NCI-H1694 treated with DMSO at 0.1 percent for 48 hours (cell line): ENCODE results near the gene TEAD2.
"Not testable (repeated sequence)": the region's sequence is repeated elsewhere in the genome, so short reads cannot be mapped to it uniquely, and the experiment has no call there.

Experiments used
- DNase-seq: peaks from one replicate; lab custom pipeline; 2025; lab: John Stamatoyannopoulos, UW

Gene TEAD2

DNA sequence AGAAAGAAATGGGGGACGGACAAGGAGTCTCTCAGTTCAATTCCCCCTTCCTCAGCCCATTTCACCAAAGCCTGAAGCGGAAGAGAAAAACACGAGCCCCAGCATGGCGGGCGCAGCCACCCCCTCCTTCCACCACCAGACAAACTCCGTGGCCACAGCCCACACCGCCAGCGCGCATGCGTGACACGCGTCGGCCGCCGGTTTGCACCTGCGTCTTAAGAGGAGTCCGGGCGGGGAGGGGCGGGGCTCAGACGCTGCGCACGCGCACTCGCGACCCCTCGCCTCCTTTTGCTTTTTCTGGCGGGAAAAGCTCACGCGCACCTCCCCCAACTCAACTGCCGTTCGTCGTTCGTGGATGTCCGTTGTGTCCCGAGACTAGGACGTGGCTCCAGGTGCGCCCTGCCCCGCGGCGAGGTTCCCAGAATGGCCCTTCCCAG is 25.7 kb upstream of the TEAD2 start, which contains the start of gene KASH5:
KASH5 (plus strand) TSS at position 314 of the 437 bp plus-strand sequence. CDS start 2,635 bp downstream, outside the sequence.
- DNase-seq = no peak

DNA sequence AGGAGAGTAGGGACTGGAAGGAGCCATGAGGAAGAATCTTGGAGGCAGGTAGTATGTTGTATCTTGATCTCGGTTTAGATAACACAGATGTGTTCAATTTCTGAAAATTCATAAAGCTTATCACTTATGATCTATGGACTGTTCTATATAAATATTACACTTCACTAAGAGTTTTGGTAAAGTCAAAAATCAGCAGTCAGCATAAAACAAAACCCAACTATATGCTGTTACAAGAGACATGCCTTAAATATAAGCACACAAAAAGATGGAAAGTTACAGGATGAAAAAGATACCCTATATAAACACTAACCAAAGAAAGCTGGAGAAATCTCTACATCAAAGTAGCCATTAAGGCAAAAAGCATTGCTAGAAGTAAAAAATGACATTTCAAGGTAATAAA is 21.4 kb upstream of the TEAD2 start:
- DNase-seq = no peak

- DNase-seq = no peak
These were observed 20.4 kb upstream of the TEAD2 start for GRCh38 chr19:49382639-49383038.

GRCh38 chr19:49380391-49380790 is 18.2 kb upstream of the TEAD2 start:
- DNase-seq = no peak

DNA sequence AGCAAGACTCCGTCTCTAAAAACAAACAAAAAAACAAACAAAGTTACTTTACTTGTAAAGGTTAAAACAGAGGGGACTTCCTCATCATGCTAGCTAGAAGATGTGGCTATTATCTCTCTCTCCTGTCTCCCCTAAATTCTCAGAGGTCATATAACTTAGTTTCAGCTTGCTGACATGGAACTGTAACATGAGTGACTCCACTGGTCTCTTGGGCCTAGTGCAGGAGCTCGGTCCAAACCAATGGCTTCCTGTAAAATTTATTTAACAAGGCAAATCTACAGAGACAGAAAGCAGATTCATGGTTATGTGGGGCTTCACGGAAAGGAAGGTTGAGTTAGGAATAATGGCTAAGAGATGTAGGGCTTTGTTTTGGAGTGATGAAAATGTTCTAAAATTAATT is 16.3 kb upstream of the TEAD2 start:
- DNase-seq = no peak

GRCh38 chr19:49374665-49375434 is 12.6 kb upstream of the TEAD2 start:
- no peak for DNase-seq

- DNase-seq = not testable (repeated sequence)
These were observed 11.0 kb upstream of the TEAD2 start for GRCh38 chr19:49373174-49373573.

DNA sequence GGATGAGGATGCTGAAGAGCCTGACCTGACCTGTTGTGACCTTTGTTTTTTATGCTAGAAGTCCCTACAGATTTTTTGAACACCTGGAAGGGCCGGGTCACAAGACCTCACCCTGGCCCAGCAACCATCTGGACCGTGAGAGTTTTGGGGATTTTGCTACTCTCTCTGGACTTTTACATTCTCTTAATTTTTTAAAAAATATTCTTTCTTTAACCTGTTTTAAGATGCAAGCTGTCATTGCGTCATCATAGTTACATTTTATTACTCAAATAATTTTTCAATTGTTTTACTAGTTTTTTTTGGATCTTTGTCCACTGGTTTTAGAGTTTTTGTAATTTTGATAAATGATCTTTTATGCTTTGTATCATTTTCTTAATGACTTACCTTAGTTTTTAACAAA is 9.0 kb upstream of the TEAD2 start:
- no peak for DNase-seq

GRCh38 chr19:49368711-49369358 is 6.6 kb upstream of the TEAD2 start:
- DNase-seq = no peak

GRCh38 chr19:49366110-49366509 is 3.9 kb upstream of the TEAD2 start:
- DNase-seq = no peak

DNA sequence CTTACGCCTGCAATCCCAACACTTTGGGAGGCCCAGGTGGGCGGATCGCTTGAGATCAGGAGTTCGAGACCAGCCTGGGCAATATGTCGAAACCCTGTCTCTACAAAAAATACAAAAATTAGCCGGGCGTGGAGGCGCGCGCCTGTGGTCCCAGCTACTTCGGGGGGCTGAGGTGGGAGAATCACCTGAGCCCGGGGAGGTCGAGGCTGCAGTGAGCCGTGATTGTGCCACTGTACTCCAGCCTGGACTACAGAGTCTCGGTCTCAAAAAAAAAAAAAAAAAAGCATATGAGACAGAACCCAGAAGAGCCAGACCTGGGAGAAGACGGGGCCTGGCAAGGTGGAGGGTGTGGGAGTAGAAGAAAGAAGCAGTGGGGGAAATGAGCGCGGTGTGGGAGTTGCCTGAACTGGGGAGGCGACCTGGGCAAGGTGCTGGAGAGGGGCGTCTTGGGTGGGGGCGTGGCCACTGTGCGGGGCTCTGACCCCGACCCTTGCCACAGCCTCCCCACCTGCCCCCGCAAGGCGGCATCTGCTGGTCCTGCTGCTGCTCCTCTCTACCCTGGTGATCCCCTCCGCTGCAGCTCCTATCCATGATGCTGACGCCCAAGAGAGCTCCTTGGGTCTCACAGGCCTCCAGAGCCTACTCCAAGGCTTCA is 2.0 kb upstream of the TEAD2 start:
- no peak for DNase-seq

DNA sequence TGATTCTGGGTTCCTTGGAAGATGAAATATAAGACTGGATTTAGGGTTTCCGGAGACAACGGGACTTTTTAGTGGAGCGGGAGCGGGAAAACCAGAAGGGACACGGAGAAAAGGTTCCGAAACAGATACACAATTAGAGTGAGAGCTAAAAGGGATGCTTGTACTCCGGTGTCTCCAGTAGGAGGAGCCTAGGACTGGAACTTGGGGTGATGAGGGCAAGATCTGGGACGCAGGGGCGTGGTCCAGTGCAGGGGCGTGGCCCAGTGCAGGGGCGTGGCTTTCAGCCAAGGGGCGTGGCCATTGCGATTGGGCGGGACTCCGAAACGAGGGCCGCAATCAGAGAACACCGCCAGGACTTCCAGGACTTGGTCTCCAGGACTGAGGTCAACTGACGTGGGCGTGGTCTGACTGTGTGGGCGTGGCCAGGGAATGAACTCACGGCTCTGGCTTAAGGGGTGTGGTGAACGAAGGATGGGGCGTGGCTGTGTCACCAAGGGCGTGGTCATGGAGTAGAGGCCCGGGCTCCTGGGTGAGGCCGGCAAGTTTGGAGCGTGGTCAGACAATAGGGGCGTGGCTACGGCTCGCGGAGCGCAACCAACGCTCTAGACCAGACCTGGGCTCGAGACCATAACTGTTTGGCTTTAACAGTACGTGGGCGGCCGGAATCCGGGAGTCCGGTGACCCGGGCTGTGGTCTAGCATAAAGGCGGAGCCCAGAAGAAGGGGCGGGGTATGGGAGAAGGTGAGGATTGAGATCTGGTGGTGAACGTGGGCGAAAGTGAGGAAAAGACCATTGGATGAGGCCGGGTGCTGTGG is 1.3 kb upstream of the TEAD2 start, which contains the start of gene DKKL1:
DKKL1 (plus strand) TSS at position 610 of the 815 bp plus-strand sequence; CDS start at position 732, 122 bp downstream.
- DNase-seq = no peak

- DNase-seq = no peak
These were observed 682 bp upstream of the TEAD2 start for GRCh38 chr19:49362929-49363267.

GRCh38 chr19:49361438-49362047 is 673 bp downstream of the TEAD2 start:
- no peak for DNase-seq

DNA sequence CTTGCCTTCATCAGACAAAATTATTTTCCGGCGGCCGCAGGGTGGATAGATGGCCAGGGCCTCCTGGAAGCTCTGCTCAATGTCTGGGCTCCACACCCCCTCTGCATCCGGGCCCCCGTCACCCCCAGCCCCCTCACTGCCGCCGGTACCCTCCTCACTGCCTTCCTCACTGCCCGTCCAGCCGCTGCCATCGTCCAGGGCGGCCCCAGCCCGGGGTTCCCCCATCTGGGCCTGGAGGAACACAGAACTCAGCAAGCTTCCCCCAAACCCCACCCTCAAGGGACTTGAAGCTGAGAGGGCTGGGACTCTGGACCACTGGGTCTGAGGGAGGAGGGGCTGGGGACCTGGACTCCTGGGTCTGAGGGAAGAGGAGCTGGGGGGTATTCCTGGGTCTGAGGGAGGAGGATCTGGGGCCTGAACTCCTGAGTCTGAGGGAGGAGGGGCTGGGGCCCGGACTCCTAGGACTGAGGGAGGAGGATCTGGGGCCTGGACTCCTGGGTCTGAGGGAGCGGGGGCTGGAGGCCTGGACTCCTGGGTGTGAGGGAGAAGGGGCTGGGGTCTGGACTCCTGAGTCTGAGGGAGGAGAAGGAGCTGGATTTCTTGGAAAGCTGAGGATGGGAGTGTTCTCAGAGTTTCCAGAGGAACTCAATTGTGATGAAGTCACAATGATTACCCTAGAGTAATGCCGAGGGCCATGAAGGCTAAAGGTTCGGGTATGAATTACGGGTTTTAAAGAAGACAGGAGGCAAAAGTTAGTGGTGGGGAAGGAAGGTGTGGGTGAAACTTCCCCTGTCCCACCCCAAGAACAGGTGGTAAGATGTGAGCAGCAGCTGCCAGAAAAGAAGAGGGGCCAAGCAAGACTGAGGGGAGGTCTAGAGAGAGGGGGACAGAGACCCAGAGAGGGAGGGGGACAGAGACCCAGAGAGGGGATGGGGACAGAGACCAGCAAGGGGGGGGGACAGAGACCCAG is 2.1 kb downstream of the TEAD2 start:
- DNase-seq = no peak

DNA sequence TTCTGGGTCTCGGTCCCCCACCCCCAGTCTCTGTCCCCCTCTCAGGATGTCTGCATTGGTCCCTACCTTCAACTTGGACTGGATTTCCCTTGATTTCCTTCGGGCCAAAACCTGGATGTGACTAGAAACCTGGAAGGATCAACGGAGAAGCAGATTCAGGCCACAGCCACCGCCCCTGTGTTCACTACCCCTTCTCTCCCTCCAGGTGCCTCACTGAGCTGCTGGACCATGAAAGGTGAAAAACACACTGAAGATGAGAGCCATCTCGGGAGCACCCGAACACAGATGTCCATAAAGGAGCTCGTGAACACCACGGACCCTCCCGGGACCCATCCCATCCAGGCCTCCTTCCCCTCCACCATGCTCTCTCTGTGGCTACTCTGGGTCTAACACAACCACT is 5.0 kb downstream of the TEAD2 start:
- no peak for DNase-seq

- DNase-seq = no peak
These were observed 5.8 kb downstream of the TEAD2 start for GRCh38 chr19:49356382-49356781.

GRCh38 chr19:49355909-49356353 is 6.3 kb downstream of the TEAD2 start:
- no peak for DNase-seq

GRCh38 chr19:49349567-49349966 is 12.6 kb downstream of the TEAD2 start:
- no peak for DNase-seq
